ENCODE results near the gene SELENOO. TPM values are rescaled to one million over a fixed set of nuclear protein-coding genes. Genes with fewer than 3 reads are reported as not detected.

SELENOO gene
- total RNA-seq, 1 donor = 15.5 TPM

GRCh38 chr22:50262973-50263617 is 62.3 kb downstream of the SELENOO start:
- no peak overlapping the region for H3K4me3 ChIP-seq (ENCODE audit: low read depth, low read length)
- no peak for TF ChIP-seq CTCF (IDR thresholded peaks at IDR 0.05; ENCODE audit: insufficient read depth, low read length)
- no peak for DNase-seq (ENCODE audit: low read depth)

- no peak for TF ChIP-seq CTCF (IDR thresholded peaks at IDR 0.05; ENCODE audit: insufficient read depth, low read length)
- DNase-seq (ENCODE audit: low read depth) = no peak
- H3K4me3 ChIP-seq (ENCODE audit: low read depth, low read length) = no peak overlapping the region
Observed at GRCh38 chr22:50264104-50264745, 63.4 kb downstream of the SELENOO start.

DNA sequence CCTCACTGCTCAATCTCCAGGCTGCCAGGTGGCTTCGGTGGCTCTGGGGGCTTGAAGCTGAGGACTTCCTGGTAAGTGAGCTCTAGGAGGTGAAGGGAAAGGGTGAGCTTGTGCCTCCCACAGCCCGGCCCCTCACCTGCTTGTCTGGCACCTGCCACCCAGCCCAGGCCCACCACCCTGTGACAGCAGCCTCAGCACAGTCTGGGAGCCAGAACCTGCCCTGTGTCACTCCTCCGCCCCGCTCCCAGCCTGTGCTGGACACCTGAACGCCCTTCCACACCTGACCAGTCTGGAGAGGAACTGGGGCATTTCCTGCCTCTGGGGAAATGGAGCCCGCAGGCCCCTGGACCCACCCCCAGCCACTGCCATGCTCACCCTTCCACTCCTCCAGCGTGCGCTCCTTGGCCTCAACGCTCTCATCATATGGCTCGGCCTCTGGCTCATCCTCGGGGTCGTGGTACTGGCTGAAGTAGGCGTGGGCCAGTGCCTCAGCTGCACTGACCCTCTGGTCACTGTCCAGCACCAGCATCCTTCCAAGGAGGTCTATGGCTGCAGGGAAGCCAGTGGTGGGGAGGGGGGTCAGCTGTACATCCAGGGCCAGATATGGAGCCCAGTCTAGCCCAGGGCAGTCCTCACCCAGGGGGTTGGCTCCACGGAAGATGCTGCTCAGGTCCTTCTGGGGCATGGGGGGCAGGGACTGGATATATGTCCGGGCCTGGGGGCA is 64.3 kb downstream of the SELENOO start:
- no peak for DNase-seq (ENCODE audit: low read depth)
- H3K4me3 ChIP-seq (ENCODE audit: low read depth, low read length) = no peak overlapping the region
- TF ChIP-seq CTCF (IDR thresholded peaks at IDR 0.05; ENCODE audit: insufficient read depth, low read length) = no peak

- peak overlapping the region; percentile 47 for H3K4me3 ChIP-seq (ENCODE audit: low read depth, low read length)
- TF ChIP-seq CTCF (IDR thresholded peaks at IDR 0.05; ENCODE audit: insufficient read depth, low read length) = no peak
- no peak for DNase-seq (ENCODE audit: low read depth)
Observed at GRCh38 chr22:50266994-50267393, 66.2 kb downstream of the SELENOO start.

Other genes starting within 250 kb of the SELENOO start
- gene PIM3, start 240.2 kb upstream of the SELENOO start, total RNA-seq (ENCODE audit: low replicate concordance) = 14.1 and 15.2 TPM in 2 replicates
- not detected in 2 replicates for gene IL17REL, start 188.2 kb upstream of the SELENOO start, total RNA-seq (ENCODE audit: low replicate concordance)
- gene TTLL8, start 142.7 kb upstream of the SELENOO start, total RNA-seq (ENCODE audit: low replicate concordance) = not detected in 2 replicates
- gene MLC1, start 115.6 kb upstream of the SELENOO start, total RNA-seq (ENCODE audit: low replicate concordance) = 0.09 TPM in 1 of 2 replicates, not detected in the other
- gene MOV10L1, start 111.0 kb upstream of the SELENOO start, total RNA-seq (ENCODE audit: low replicate concordance) = 5.1 and 12.0 TPM in 2 replicates
- gene PANX2, start 30.3 kb upstream of the SELENOO start, total RNA-seq (ENCODE audit: low replicate concordance) = 0.90 TPM in 2 replicates
- 15.5 and 16.8 TPM in 2 replicates for gene TRABD, start 15.1 kb upstream of the SELENOO start, total RNA-seq (ENCODE audit: low replicate concordance)
- 23.6 and 39.7 TPM in 2 replicates for gene TUBGCP6, start 44.0 kb downstream of the SELENOO start, total RNA-seq (ENCODE audit: low replicate concordance)
- gene HDAC10, start 50.3 kb downstream of the SELENOO start, total RNA-seq (ENCODE audit: low replicate concordance) = 15.4 and 26.7 TPM in 2 replicates
- gene MAPK12, start 60.7 kb downstream of the SELENOO start, total RNA-seq (ENCODE audit: low replicate concordance) = 28.0 and 35.5 TPM in 2 replicates
- gene MAPK11, start 69.4 kb downstream of the SELENOO start, total RNA-seq (ENCODE audit: low replicate concordance) = 3.0 and 5.8 TPM in 2 replicates
- 130 and 218 TPM in 2 replicates for gene PLXNB2, start 106.6 kb downstream of the SELENOO start, total RNA-seq (ENCODE audit: low replicate concordance)
- 2.8 and 4.3 TPM in 2 replicates for gene DENND6B, start 126.0 kb downstream of the SELENOO start, total RNA-seq (ENCODE audit: low replicate concordance)
- 38.5 and 62.6 TPM in 2 replicates for gene PPP6R2, start 142.3 kb downstream of the SELENOO start, total RNA-seq (ENCODE audit: low replicate concordance)

Measured in fibroblast of the aortic adventitia (primary cell).